ENCODE results near the gene ELOVL7. TPM values are rescaled to one million over a fixed set of nuclear protein-coding genes. Genes with fewer than 3 reads are reported as not detected.

Gene ELOVL7
- polyA plus RNA-seq, 1 experiment, result 0.11 TPM

DNA sequence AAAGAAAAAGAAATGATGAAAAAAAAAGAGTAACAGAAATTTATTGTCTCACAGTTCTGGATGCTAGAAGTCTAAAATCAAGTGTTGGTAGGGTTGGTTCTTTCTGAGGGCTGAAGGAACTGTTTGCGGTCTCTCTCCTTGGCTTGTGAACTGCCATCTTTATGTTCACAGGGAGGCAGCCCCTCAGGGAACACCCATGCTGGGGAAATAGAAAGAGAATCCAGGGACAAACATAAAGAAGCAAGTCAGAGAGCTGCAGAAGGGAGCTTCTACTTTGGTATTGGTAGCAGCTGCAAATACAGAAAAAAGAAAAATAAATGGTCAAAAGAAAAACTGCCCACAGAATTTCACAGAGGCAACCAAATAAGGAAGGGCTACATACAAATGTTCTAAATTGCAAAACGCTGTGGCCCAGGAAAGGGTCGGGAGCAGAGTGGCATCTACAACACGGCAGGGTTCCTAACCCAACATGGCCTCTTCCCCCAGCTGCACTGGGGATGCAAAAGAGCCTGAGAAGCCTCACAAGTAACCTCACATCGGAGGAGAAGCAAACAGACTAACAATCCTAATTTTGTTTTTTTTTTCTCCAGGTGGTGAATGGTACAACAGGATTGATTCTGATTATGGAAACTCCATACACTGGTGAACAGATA lies 37.4 kb downstream of the ELOVL7 start:
- DNase-seq (ENCODE audit: low read depth, low spot score), result no peak
- ChIA-PET CTCF (no interaction called here), POLR2A (no interaction called here)
- no peaks in the 10 kb centered on the region for H3K9me3 ChIP-seq (ENCODE audit: control insufficient read depth, insufficient read depth, low read length)
- H3K4me3 ChIP-seq (ENCODE audit: low read depth, low read length), result no peak overlapping the region
- H3K27ac ChIP-seq (ENCODE audit: low read depth, low read length), result no peak overlapping the region
- TF ChIP-seq, protein P1, sequence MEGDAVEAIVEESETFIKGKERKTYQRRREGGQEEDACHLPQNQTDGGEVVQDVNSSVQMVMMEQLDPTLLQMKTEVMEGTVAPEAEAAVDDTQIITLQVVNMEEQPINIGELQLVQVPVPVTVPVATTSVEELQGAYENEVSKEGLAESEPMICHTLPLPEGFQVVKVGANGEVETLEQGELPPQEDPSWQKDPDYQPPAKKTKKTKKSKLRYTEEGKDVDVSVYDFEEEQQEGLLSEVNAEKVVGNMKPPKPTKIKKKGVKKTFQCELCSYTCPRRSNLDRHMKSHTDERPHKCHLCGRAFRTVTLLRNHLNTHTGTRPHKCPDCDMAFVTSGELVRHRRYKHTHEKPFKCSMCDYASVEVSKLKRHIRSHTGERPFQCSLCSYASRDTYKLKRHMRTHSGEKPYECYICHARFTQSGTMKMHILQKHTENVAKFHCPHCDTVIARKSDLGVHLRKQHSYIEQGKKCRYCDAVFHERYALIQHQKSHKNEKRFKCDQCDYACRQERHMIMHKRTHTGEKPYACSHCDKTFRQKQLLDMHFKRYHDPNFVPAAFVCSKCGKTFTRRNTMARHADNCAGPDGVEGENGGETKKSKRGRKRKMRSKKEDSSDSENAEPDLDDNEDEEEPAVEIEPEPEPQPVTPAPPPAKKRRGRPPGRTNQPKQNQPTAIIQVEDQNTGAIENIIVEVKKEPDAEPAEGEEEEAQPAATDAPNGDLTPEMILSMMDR (IDR thresholded peaks at IDR 0.05; ENCODE audit: low read depth, low read length), result no peak
- H3K27me3 ChIP-seq (ENCODE audit: control insufficient read depth, insufficient read depth, low read length), result no peaks in the 10 kb centered on the region

DNA sequence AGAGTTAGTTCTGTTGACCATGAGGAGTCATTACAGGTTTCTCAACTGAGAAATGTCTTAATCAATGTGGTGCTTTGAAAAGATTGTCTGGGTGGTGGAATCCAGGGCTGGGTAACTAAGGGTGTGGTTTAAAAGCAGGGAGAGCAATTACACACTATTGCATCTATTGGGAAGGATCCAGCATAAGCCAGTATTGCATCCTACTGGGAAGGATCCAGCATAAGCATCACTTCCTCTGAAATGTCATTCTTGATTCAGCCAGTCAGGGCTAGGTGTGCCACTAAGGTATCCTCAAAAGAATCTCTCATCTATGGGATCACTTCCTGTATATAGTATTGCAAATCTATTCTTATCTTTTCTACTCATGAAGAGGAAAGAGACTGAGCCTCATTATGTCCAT lies 38.6 kb downstream of the ELOVL7 start:
- no peak for DNase-seq (ENCODE audit: low read depth, low spot score)
- Histone ChIP-seq H3K9me3 (ENCODE audit: control insufficient read depth, insufficient read depth, low read length) (no peaks in the 10 kb centered on the region), H3K4me3 (ENCODE audit: low read depth, low read length) (no peak overlapping the region), H3K27me3 (ENCODE audit: control insufficient read depth, insufficient read depth, low read length) (no peaks in the 10 kb centered on the region), H3K27ac (ENCODE audit: low read depth, low read length) (no peak overlapping the region)
- POLR2A ChIA-PET, result no interaction called here
- CTCF ChIA-PET, result no interaction called here
- TF ChIP-seq, protein P1 (IDR thresholded peaks at IDR 0.05; ENCODE audit: low read depth, low read length), result no peak

DNA sequence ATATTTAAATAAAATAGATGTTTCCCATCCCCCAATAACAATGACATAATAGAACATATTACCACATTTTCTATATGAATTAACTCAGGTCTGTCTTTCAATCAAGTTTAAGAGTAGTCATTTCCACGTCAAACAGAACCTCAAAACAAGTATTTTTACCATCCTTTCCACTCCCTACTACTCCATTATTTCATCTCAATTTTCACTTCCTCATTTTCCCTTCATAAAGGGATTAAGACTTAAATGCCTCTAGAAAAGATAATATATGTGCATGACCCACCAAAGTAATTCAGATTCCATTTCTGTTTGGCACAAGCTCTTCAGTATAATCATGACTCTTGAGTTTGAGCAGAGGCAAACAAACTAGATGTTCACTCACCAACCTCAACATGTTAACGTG lies 40.4 kb downstream of the ELOVL7 start:
- CTCF ChIA-PET, result no interaction called here
- POLR2A ChIA-PET, result no interaction called here
- TF ChIP-seq, protein P1 (IDR thresholded peaks at IDR 0.05; ENCODE audit: low read depth, low read length), result no peak
- no peak overlapping the region for H3K27ac ChIP-seq (ENCODE audit: low read depth, low read length)
- no peak for DNase-seq (ENCODE audit: low read depth, low spot score)
- no peaks in the 10 kb centered on the region for H3K9me3 ChIP-seq (ENCODE audit: control insufficient read depth, insufficient read depth, low read length)
- peaks cover 2% of the 10 kb centered on the region for H3K27me3 ChIP-seq (ENCODE audit: control insufficient read depth, insufficient read depth, low read length)
- H3K4me3 ChIP-seq (ENCODE audit: low read depth, low read length), result no peak overlapping the region

DNA sequence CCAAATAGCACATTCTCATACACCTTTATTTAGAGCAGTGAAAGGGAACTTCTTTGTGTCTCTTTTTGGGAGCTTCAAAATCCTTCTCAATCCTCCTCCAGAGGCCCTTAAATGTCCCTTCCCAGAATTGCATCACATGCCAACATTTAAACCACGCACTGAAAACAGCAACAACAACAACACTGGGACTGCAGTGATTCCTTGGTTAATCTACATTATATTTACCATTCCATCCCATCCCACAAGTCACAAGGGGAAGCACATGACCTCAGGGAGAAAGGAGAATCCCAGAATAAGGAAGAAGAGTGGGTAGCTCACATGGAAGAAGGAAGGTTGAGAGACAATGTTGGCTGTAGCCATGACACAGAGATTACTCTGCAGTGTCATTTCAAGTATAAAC lies 41.1 kb downstream of the ELOVL7 start:
- TF ChIP-seq, protein P1 (IDR thresholded peaks at IDR 0.05; ENCODE audit: low read depth, low read length), result no peak
- Histone ChIP-seq H3K9me3 (ENCODE audit: control insufficient read depth, insufficient read depth, low read length) (no peaks in the 10 kb centered on the region), H3K27ac (ENCODE audit: low read depth, low read length) (no peak overlapping the region), H3K27me3 (ENCODE audit: control insufficient read depth, insufficient read depth, low read length) (peaks cover 3% of the 10 kb centered on the region), H3K4me3 (ENCODE audit: low read depth, low read length) (no peak overlapping the region)
- ChIA-PET CTCF (no interaction called here), POLR2A (no interaction called here)
- no peak for DNase-seq (ENCODE audit: low read depth, low spot score)

DNA sequence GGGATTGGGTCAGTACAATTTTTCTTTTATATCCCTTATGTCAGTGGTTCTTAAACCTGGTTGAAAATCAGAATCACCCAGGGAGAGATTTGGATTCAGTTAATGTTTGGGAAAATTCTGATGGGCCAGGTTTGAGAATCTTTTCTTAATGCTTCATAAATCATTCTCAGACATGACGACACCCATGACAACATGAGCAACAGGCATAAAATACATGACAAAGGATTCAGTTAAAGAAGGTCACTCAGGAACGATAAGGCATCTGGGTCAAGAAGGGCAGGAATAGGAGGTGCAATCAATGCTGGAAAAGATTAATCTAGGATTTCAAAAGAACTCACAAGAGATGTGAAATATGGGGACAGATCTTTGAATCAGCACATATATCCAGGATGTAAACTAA lies 41.8 kb downstream of the ELOVL7 start:
- TF ChIP-seq, protein P1 (IDR thresholded peaks at IDR 0.05; ENCODE audit: low read depth, low read length), result no peak
- ChIA-PET POLR2A (no interaction called here), CTCF (no interaction called here)
- no peak overlapping the region for H3K27ac ChIP-seq (ENCODE audit: low read depth, low read length)
- no peak overlapping the region for H3K4me3 ChIP-seq (ENCODE audit: low read depth, low read length)
- DNase-seq (ENCODE audit: low read depth, low spot score), result no peak
- H3K9me3 ChIP-seq (ENCODE audit: control insufficient read depth, insufficient read depth, low read length), result no peaks in the 10 kb centered on the region
- peaks cover 3% of the 10 kb centered on the region for H3K27me3 ChIP-seq (ENCODE audit: control insufficient read depth, insufficient read depth, low read length)

Data from AG04450 (cell line).